Epidermal melanocyte (primary cell): ENCODE results near the gene CDT1.

Source experiments
- DNase-seq: peaks from one replicate; pipeline ENCODE4 v3.0.0; 2011; ENCODE audit warnings: low spot score; ENCODE audit not compliant: insufficient read length

CDT1 gene

GRCh38 chr16:88855736-88856121 lies 52.1 kb downstream of the CDT1 start:
- no peak for DNase-seq

GRCh38 chr16:88856122-88856827 lies 52.7 kb downstream of the CDT1 start:
- DNase-seq: no peak

GRCh38 chr16:88856828-88857727 lies 53.5 kb downstream of the CDT1 start, which contains the start of the genes GALNS and TRAPPC2L:
GALNS (minus strand) TSS chr16:88856947; CDS start chr16:88856877, 70 bp downstream.
TRAPPC2L (plus strand) TSS chr16:88857127; CDS start chr16:88857151, 24 bp downstream.
- peak; percentile 99 for DNase-seq

GRCh38 chr16:88857728-88858339 lies 54.2 kb downstream of the CDT1 start:
- peak; percentile 91 for DNase-seq
